ENCODE data around the gene FRS3. TPM values are rescaled to one million over a fixed set of nuclear protein-coding genes. Genes with fewer than 3 reads are reported as not detected.

The FRS3 gene
- total RNA-seq, 2 donors from 2014 or later, result 2.6 to 3.4 TPM

DNA sequence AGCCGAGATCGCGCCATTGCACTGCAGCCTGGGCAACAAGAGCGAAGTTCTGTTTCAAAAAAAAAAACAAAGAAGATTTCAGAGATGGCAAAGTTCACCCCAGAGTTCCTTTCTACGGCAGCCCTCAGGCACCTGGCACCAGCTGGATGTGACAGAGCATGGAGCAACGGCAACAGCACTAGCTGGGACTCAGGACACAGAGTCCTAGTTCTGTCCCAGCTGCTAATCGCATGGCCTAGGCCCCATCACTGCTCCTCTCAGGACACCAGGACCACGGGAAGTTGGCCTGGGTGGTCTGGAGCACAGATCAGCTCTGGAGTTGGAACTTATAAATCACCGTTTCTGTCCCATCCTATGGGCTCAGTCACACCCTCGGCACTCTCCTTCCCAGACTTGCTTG lies 33.6 kb downstream of the FRS3 start:
- Histone ChIP-seq H3K4me3 (no peak overlapping the region), H3K27ac (no peak overlapping the region), H3K27me3 (no peaks in the 10 kb centered on the region), H3K4me1 (no peaks in the 10 kb centered on the region), H3K9me3 (no peaks in the 10 kb centered on the region), H3K36me3 (no peaks in the 10 kb centered on the region)
- no peak for DNase-seq (ENCODE audit: low spot score)
- TF ChIP-seq CTCF (IDR thresholded peaks at IDR 0.05), result no peak

- no peak for DNase-seq (ENCODE audit: low spot score)
- no peak for TF ChIP-seq CTCF (IDR thresholded peaks at IDR 0.05)
Measured at GRCh38 chr6:41744236-41744787, 35.4 kb downstream of the FRS3 start.

GRCh38 chr6:41743406-41744235 lies 36.1 kb downstream of the FRS3 start:
- DNase-seq (ENCODE audit: low spot score), result no peak
- H3K4me1 ChIP-seq, result no peaks in the 10 kb centered on the region
- H3K27me3 ChIP-seq, result no peaks in the 10 kb centered on the region
- H3K4me3 ChIP-seq, result no peak overlapping the region
- H3K9me3 ChIP-seq, result no peaks in the 10 kb centered on the region
- H3K27ac ChIP-seq, result no peak overlapping the region
- no peaks in the 10 kb centered on the region for H3K36me3 ChIP-seq
- TF ChIP-seq CTCF (IDR thresholded peaks at IDR 0.05), result no peak

More at GRCh38 chr6:41744236-41744787, 35.4 kb downstream of the FRS3 start:
- H3K27ac ChIP-seq, result no peak overlapping the region
- H3K4me1 ChIP-seq, result no peaks in the 10 kb centered on the region
- H3K9me3 ChIP-seq, result no peaks in the 10 kb centered on the region
- no peak overlapping the region for H3K4me3 ChIP-seq
- no peaks in the 10 kb centered on the region for H3K36me3 ChIP-seq
- no peaks in the 10 kb centered on the region for H3K27me3 ChIP-seq

DNA sequence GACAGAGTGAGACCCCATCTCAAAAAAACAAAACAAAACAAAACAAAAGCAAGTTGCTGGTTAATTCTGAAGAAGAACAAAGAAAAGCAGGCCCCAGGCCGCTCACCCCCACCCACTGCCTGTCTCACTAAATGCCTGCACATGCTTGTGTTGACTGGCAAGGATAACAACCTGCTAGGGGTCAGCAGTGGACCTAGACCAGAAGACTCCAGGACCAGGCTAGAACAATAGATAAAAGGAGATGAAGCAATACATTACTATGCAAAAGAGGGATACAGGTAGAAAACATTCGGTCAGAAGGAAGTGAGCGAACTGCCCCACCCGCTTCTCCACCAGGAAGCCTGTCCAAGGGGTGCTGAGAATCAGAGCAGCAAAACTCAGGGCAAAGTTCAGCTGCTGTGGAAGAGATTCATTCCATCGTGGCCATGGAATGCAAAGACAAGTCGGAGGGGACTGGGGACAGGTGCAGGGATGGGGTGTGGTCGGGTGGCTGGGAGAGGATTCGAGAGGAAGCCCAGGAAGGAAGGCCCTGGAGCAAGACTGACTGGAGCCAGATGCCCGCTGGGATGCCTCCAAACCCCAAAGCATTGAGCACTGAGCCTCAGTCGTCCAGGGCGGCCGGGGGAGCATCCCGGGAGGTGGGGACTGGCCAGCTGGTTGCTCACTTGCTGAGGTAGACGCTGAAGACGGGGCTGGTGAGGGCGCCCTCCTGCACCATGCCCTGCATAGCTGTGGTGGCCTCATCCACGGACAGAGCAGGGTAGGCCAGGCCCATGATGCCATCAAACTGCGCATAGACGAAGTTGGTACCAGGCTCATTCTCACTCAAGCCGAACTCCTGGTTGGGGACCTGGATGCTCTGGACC lies 37.8 kb downstream of the FRS3 start:
- Histone ChIP-seq H3K27me3 (no peaks in the 10 kb centered on the region), H3K27ac (no peak overlapping the region)
- DNase-seq (ENCODE audit: low spot score), result no peak

More for the DNA sequence above, 37.8 kb downstream of the FRS3 start:
- Histone ChIP-seq H3K4me3 (no peak overlapping the region), H3K36me3 (no peaks in the 10 kb centered on the region), H3K4me1 (no peaks in the 10 kb centered on the region), H3K9me3 (no peaks in the 10 kb centered on the region)
- TF ChIP-seq CTCF (IDR thresholded peaks at IDR 0.05), result no peak

Measured in right atrium auricular region (tissue), 2 donors.